Measurements from ENCODE around the gene DLG2. TPM values are rescaled to one million over a fixed set of nuclear protein-coding genes. Genes with fewer than 3 reads are reported as not detected.

DLG2 gene
- total RNA-seq, 2 experiments from 2014 or later, result 6.9 to 8.2 TPM

DNA sequence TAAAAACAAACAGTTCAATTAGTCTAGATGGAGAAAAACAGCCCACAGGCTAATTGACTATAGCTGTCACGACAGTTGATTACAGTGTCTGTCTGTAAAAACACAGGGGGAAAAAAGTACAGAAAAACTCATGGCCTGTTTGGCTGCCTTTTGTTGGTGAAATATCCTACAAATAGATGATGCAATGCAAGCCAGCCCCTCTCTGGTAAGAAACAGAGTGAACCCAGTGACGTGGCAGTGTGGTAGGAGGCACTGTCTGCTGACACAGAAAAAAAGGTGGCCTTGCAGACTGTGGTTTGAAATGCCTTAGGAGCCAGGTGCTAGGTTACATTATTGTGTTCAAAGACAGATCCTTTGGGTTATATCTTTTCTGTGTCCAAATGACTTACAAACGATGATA is 1909.6 kb downstream of the DLG2 start:
- Histone ChIP-seq H3K4me3 (ENCODE audit: low read depth, low read length, poor library complexity, severe bottlenecking) (no peak overlapping the region), H3K4me2 (ENCODE audit: low read length) (no peak overlapping the region), H3K4me1 (ENCODE audit: insufficient read depth, low read length, poor library complexity, severe bottlenecking) (no peaks in the 10 kb centered on the region), H2AFZ (ENCODE audit: low read length) (no peak overlapping the region), H4K20me1 (ENCODE audit: insufficient read depth, low read length) (no peaks in the 10 kb centered on the region), H3K79me2 (ENCODE audit: insufficient read depth, low read depth, low read length) (no peaks in the 10 kb centered on the region), H3K27ac (ENCODE audit: low read depth, low read length, poor library complexity, severe bottlenecking) (no peak overlapping the region), H3K36me3 (ENCODE audit: insufficient read depth, low read length) (no peaks in the 10 kb centered on the region), H3K9me3 (ENCODE audit: low read length) (no peaks in the 10 kb centered on the region), H3K9me2 (ENCODE audit: insufficient read depth, low read length) (no peaks in the 10 kb centered on the region)
- TF ChIP-seq, protein P1, sequence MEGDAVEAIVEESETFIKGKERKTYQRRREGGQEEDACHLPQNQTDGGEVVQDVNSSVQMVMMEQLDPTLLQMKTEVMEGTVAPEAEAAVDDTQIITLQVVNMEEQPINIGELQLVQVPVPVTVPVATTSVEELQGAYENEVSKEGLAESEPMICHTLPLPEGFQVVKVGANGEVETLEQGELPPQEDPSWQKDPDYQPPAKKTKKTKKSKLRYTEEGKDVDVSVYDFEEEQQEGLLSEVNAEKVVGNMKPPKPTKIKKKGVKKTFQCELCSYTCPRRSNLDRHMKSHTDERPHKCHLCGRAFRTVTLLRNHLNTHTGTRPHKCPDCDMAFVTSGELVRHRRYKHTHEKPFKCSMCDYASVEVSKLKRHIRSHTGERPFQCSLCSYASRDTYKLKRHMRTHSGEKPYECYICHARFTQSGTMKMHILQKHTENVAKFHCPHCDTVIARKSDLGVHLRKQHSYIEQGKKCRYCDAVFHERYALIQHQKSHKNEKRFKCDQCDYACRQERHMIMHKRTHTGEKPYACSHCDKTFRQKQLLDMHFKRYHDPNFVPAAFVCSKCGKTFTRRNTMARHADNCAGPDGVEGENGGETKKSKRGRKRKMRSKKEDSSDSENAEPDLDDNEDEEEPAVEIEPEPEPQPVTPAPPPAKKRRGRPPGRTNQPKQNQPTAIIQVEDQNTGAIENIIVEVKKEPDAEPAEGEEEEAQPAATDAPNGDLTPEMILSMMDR (conservative IDR thresholded peaks at IDR 0.05; ENCODE audit: low read length), result no peak
- TF ChIP-seq EZH2phosphoT487 (IDR thresholded peaks at IDR 0.05; ENCODE audit: borderline replicate concordance, low read depth, low read length), result no peak
- DNase-seq (ENCODE audit: low spot score), result no peak
- ChIA-PET CTCF (ENCODE audit: unreplicated experiment) (no interaction called here), POLR2A (interaction anchor here (0.9 to 1.3 kb wide), 2 partner anchors 13 to 15 kb away, joined by 3 to 4 read pairs; no protein-coding TSS in a partner anchor)
- no TSS peak for BruUV-seq (replicated peaks)
- intact Hi-C loops (cut with micrococcal nuclease; ENCODE audit: unreplicated experiment), result no loop called here

GRCh38 chr11:83715927-83716535 is 1911.1 kb downstream of the DLG2 start:
- Histone ChIP-seq H3K4me3 (ENCODE audit: low read depth, low read length, poor library complexity, severe bottlenecking) (no peak overlapping the region), H3K36me3 (ENCODE audit: insufficient read depth, low read length) (no peaks in the 10 kb centered on the region), H3K9me3 (ENCODE audit: low read length) (no peaks in the 10 kb centered on the region), H3K79me2 (ENCODE audit: insufficient read depth, low read depth, low read length) (no peaks in the 10 kb centered on the region), H3K9me2 (ENCODE audit: insufficient read depth, low read length) (no peaks in the 10 kb centered on the region), H2AFZ (ENCODE audit: low read length) (no peak overlapping the region), H3K4me2 (ENCODE audit: low read length) (no peak overlapping the region), H3K27ac (ENCODE audit: low read depth, low read length, poor library complexity, severe bottlenecking) (no peak overlapping the region), H4K20me1 (ENCODE audit: insufficient read depth, low read length) (no peaks in the 10 kb centered on the region), H3K4me1 (ENCODE audit: insufficient read depth, low read length, poor library complexity, severe bottlenecking) (no peaks in the 10 kb centered on the region)
- no peak for DNase-seq (ENCODE audit: low spot score)
- ChIA-PET CTCF (ENCODE audit: unreplicated experiment) (interaction anchor here (0.6 kb wide), 1 partner anchor 27 kb away, joined by 3 read pairs; no protein-coding TSS in a partner anchor), POLR2A (interaction anchor here (0.6 to 1.3 kb wide), 2 partner anchors 15 to 161 kb away, joined by 3 to 4 read pairs; no protein-coding TSS in a partner anchor)
- BruUV-seq (replicated peaks), result no TSS peak
- no peak for TF ChIP-seq EZH2phosphoT487 (IDR thresholded peaks at IDR 0.05; ENCODE audit: borderline replicate concordance, low read depth, low read length)
- TF ChIP-seq, protein P1 (conservative IDR thresholded peaks at IDR 0.05; ENCODE audit: low read length), result no peak
- intact Hi-C loops (cut with micrococcal nuclease; ENCODE audit: unreplicated experiment), result no loop called here

DNA sequence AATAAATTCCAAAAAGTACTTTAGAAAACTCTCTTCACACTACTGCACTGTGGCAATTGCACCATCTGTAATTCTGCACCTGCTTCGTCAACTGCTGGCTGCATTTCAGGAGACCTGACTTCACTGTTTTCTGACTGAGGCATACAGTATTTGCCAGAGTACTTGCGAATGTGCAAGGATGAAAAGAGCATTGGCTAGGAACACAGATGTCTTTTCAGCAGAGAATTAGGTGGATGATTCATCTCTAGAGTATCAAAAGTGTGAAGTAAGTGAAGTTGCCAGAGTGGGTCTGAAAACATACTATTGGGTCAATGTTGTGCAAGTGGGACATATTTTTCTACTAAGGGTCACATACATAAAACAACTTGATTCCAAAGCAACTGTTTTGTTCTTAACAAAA is 1913.4 kb downstream of the DLG2 start:
- POLR2A ChIA-PET, result no interaction called here
- BruUV-seq (replicated peaks), result no TSS peak
- H3K9me3 ChIP-seq (ENCODE audit: low read length), result no peaks in the 10 kb centered on the region
- intact Hi-C loops (cut with micrococcal nuclease; ENCODE audit: unreplicated experiment), result no loop called here
- no peak for TF ChIP-seq EZH2phosphoT487 (IDR thresholded peaks at IDR 0.05; ENCODE audit: borderline replicate concordance, low read depth, low read length)
- TF ChIP-seq, protein P1 (conservative IDR thresholded peaks at IDR 0.05; ENCODE audit: low read length), result no peak
- DNase-seq (ENCODE audit: low spot score), result no peak
- H3K9me2 ChIP-seq (ENCODE audit: insufficient read depth, low read length), result no peaks in the 10 kb centered on the region
- no peak overlapping the region for H3K27ac ChIP-seq (ENCODE audit: low read depth, low read length, poor library complexity, severe bottlenecking)
- H4K20me1 ChIP-seq (ENCODE audit: insufficient read depth, low read length), result no peaks in the 10 kb centered on the region
- no peaks in the 10 kb centered on the region for H3K4me1 ChIP-seq (ENCODE audit: insufficient read depth, low read length, poor library complexity, severe bottlenecking)
- H3K4me2 ChIP-seq (ENCODE audit: low read length), result no peak overlapping the region
- H2AFZ ChIP-seq (ENCODE audit: low read length), result no peak overlapping the region
- no peaks in the 10 kb centered on the region for H3K36me3 ChIP-seq (ENCODE audit: insufficient read depth, low read length)
- CTCF ChIA-PET (ENCODE audit: unreplicated experiment), result no interaction called here
- H3K79me2 ChIP-seq (ENCODE audit: insufficient read depth, low read depth, low read length), result no peaks in the 10 kb centered on the region
- H3K4me3 ChIP-seq (ENCODE audit: low read depth, low read length, poor library complexity, severe bottlenecking), result no peak overlapping the region
